Measurements from ENCODE around the gene ITGA3. TPM values are rescaled to one million over a fixed set of nuclear protein-coding genes. Genes with fewer than 3 reads are reported as not detected.

ITGA3 gene
- polyA plus RNA-seq, 1 experiment, result 184 TPM

- ChIA-PET POLR2A (no interaction called here), CTCF (interaction anchor here (2.6 kb wide), 1 partner anchor 92 kb away, joined by 39 read pairs; the partner anchor contains the start of gene DLX3)
- Histone ChIP-seq H3K4me3 (ENCODE audit: low read depth, low read length) (no peak overlapping the region), H3K27me3 (ENCODE audit: control insufficient read depth, insufficient read depth, low read length) (no peaks in the 10 kb centered on the region), H3K36me3 (ENCODE audit: control insufficient read depth, insufficient read depth, low read length) (peaks cover 15% of the 10 kb centered on the region)
- DNase-seq (ENCODE audit: low read depth), result no peak
- no peak for TF ChIP-seq CTCF (IDR thresholded peaks at IDR 0.05; ENCODE audit: insufficient read depth, low read depth, low read length)
Observed at GRCh38 chr17:50088952-50089825, 33.3 kb downstream of the ITGA3 start.

- Histone ChIP-seq H3K36me3 (ENCODE audit: control insufficient read depth, insufficient read depth, low read length) (peaks cover 15% of the 10 kb centered on the region), H3K27me3 (ENCODE audit: control insufficient read depth, insufficient read depth, low read length) (no peaks in the 10 kb centered on the region), H3K4me3 (ENCODE audit: low read depth, low read length) (no peak overlapping the region)
- CTCF ChIA-PET, result interaction anchor here (1.2 to 7.2 kb wide), 4 partner anchors 49 to 206 kb away, joined by 3 to 116 read pairs (median 42); no protein-coding TSS in a partner anchor
- no peak for DNase-seq (ENCODE audit: low read depth)
- TF ChIP-seq CTCF (IDR thresholded peaks at IDR 0.05; ENCODE audit: insufficient read depth, low read depth, low read length), result no peak
- POLR2A ChIA-PET, result no interaction called here
Observed at GRCh38 chr17:50090071-50090470, 34.2 kb downstream of the ITGA3 start.

- CTCF ChIA-PET, result interaction anchor here (0.6 to 7.2 kb wide), 10 partner anchors 13 to 205 kb away, joined by 3 to 116 read pairs (median 4); no protein-coding TSS in a partner anchor
- no peak overlapping the region for H3K4me3 ChIP-seq (ENCODE audit: low read depth, low read length)
- H3K27me3 ChIP-seq (ENCODE audit: control insufficient read depth, insufficient read depth, low read length), result no peaks in the 10 kb centered on the region
- H3K36me3 ChIP-seq (ENCODE audit: control insufficient read depth, insufficient read depth, low read length), result peaks cover 15% of the 10 kb centered on the region
- no peak for TF ChIP-seq CTCF (IDR thresholded peaks at IDR 0.05; ENCODE audit: insufficient read depth, low read depth, low read length)
- DNase-seq (ENCODE audit: low read depth), result no peak
- POLR2A ChIA-PET, result no interaction called here
Observed at GRCh38 chr17:50090971-50091917, 35.3 kb downstream of the ITGA3 start.

GRCh38 chr17:50091918-50092285 is 36.0 kb downstream of the ITGA3 start:
- DNase-seq (ENCODE audit: low read depth), result no peak

More at GRCh38 chr17:50091918-50092285, 36.0 kb downstream of the ITGA3 start:
- TF ChIP-seq CTCF (IDR thresholded peaks at IDR 0.05; ENCODE audit: insufficient read depth, low read depth, low read length), result no peak
- POLR2A ChIA-PET, result no interaction called here
- H3K36me3 ChIP-seq (ENCODE audit: control insufficient read depth, insufficient read depth, low read length), result peaks cover 15% of the 10 kb centered on the region
- CTCF ChIA-PET, result interaction anchor here (0.6 to 7.2 kb wide), 9 partner anchors 11 to 205 kb away, joined by 3 to 116 read pairs (median 4); partner anchors contain the start of gene PPP1R9B
- H3K4me3 ChIP-seq (ENCODE audit: low read depth, low read length), result no peak overlapping the region
- no peaks in the 10 kb centered on the region for H3K27me3 ChIP-seq (ENCODE audit: control insufficient read depth, insufficient read depth, low read length)
